ENCODE measurements around the gene MTG2.

The MTG2 gene

GRCh38 chr20:62162765-62163484 is 19.9 kb upstream of the MTG2 start:
- Histone ChIP-seq H3K36me3 (replicated peaks; ENCODE audit: low read depth, low read length) (peaks cover 4% of the 10 kb centered on the region), H3K27me3 (ENCODE audit: low read depth, low read length) (no peaks in the 10 kb centered on the region), H4K20me1 (ENCODE audit: insufficient read depth, low read length) (no peaks in the 10 kb centered on the region), H3K4me2 (ENCODE audit: low read length) (no peak overlapping the region), H3K27ac (ENCODE audit: low read length) (no peak overlapping the region), H3K4me1 (ENCODE audit: low read length) (no peaks in the 10 kb centered on the region), H3K9ac (ENCODE audit: low read length) (no peak overlapping the region), H3K9me3 (ENCODE audit: insufficient read depth, low read length) (no peaks in the 10 kb centered on the region), H3K79me2 (ENCODE audit: low read length) (peaks cover 6% of the 10 kb centered on the region), H3K4me3 (ENCODE audit: low read length) (no peak overlapping the region), H2AFZ (ENCODE audit: low read depth, low read length) (no peak overlapping the region)
- TF ChIP-seq EZH2phosphoT487 (IDR thresholded peaks at IDR 0.05; ENCODE audit: low read depth) = no peak
- no peak for TF ChIP-seq CTCF (IDR thresholded peaks at IDR 0.05; ENCODE audit: low read depth, low read length)

GRCh38 chr20:62163485-62163865 is 19.4 kb upstream of the MTG2 start:
- TF ChIP-seq EZH2phosphoT487 (IDR thresholded peaks at IDR 0.05; ENCODE audit: low read depth) (no peak), CTCF (IDR thresholded peaks at IDR 0.05; ENCODE audit: low read depth, low read length) (no peak)
- peaks cover 4% of the 10 kb centered on the region for H3K36me3 ChIP-seq (replicated peaks; ENCODE audit: low read depth, low read length)
- H3K4me3 ChIP-seq (ENCODE audit: low read length) = no peak overlapping the region
- H3K9me3 ChIP-seq (ENCODE audit: insufficient read depth, low read length) = no peaks in the 10 kb centered on the region
- H3K27ac ChIP-seq (ENCODE audit: low read length) = no peak overlapping the region
- H3K79me2 ChIP-seq (ENCODE audit: low read length) = peaks cover under 1% of the 10 kb centered on the region; the same call in 1 of the 2 replicates
- H3K4me1 ChIP-seq (ENCODE audit: low read length) = no peaks in the 10 kb centered on the region
- H2AFZ ChIP-seq (ENCODE audit: low read depth, low read length) = no peak overlapping the region
- H3K27me3 ChIP-seq (ENCODE audit: low read depth, low read length) = no peaks in the 10 kb centered on the region
- no peaks in the 10 kb centered on the region for H4K20me1 ChIP-seq (ENCODE audit: insufficient read depth, low read length)
- no peak overlapping the region for H3K4me2 ChIP-seq (ENCODE audit: low read length)
- H3K9ac ChIP-seq (ENCODE audit: low read length) = no peak overlapping the region

GRCh38 chr20:62163986-62164762 is 18.7 kb upstream of the MTG2 start:
- H3K4me3 ChIP-seq (ENCODE audit: low read length) = no peak overlapping the region
- H3K36me3 ChIP-seq (replicated peaks; ENCODE audit: low read depth, low read length) = peaks cover 4% of the 10 kb centered on the region
- H3K9me3 ChIP-seq (ENCODE audit: insufficient read depth, low read length) = no peaks in the 10 kb centered on the region
- no peaks in the 10 kb centered on the region for H3K27me3 ChIP-seq (ENCODE audit: low read depth, low read length)
- H3K4me1 ChIP-seq (ENCODE audit: low read length) = no peaks in the 10 kb centered on the region
- TF ChIP-seq EZH2phosphoT487 (IDR thresholded peaks at IDR 0.05; ENCODE audit: low read depth) (no peak), CTCF (IDR thresholded peaks at IDR 0.05; ENCODE audit: low read depth, low read length) (no peak)
- H3K9ac ChIP-seq (ENCODE audit: low read length) = no peak overlapping the region
- H3K4me2 ChIP-seq (ENCODE audit: low read length) = no peak overlapping the region
- H3K27ac ChIP-seq (ENCODE audit: low read length) = no peak overlapping the region
- H2AFZ ChIP-seq (ENCODE audit: low read depth, low read length) = no peak overlapping the region
- no peaks in the 10 kb centered on the region for H4K20me1 ChIP-seq (ENCODE audit: insufficient read depth, low read length)
- H3K79me2 ChIP-seq (ENCODE audit: low read length) = no peaks in the 10 kb centered on the region
